IPS-15b (cell line): ENCODE results near the gene BRD9.
"Not testable (repeated sequence)": the region's sequence is repeated elsewhere in the genome, so short reads cannot be mapped to it uniquely, and the experiment has no call there.

ENCODE experiments used
- H3K27me3 ChIP-seq: one replicate; pipeline ENCODE4 v1.6.1; 2013; ENCODE audit warnings: low read length; ENCODE audit not compliant: control insufficient read depth, insufficient read depth
- H3K36me3 ChIP-seq: one replicate; pipeline ENCODE4 v1.6.1; 2013; ENCODE audit warnings: low read length; ENCODE audit not compliant: control insufficient read depth, insufficient read depth
- H3K4me1 ChIP-seq: one replicate; pipeline ENCODE4 v1.6.1; 2013; ENCODE audit warnings: mild to moderate bottlenecking, low read length; ENCODE audit not compliant: control insufficient read depth, insufficient read depth
- H3K4me3 ChIP-seq: one replicate; pipeline ENCODE4 v1.5.1; 2013; ENCODE audit warnings: low read depth, low read length
- H3K9ac ChIP-seq: one replicate; pipeline ENCODE4 v1.6.1; 2013; ENCODE audit warnings: low read depth, mild to moderate bottlenecking, low read length
- H3K9me3 ChIP-seq: one replicate; pipeline ENCODE4 v1.6.1; 2013; ENCODE audit warnings: mild to moderate bottlenecking, low read length; ENCODE audit not compliant: control insufficient read depth, insufficient read depth

Gene BRD9

DNA sequence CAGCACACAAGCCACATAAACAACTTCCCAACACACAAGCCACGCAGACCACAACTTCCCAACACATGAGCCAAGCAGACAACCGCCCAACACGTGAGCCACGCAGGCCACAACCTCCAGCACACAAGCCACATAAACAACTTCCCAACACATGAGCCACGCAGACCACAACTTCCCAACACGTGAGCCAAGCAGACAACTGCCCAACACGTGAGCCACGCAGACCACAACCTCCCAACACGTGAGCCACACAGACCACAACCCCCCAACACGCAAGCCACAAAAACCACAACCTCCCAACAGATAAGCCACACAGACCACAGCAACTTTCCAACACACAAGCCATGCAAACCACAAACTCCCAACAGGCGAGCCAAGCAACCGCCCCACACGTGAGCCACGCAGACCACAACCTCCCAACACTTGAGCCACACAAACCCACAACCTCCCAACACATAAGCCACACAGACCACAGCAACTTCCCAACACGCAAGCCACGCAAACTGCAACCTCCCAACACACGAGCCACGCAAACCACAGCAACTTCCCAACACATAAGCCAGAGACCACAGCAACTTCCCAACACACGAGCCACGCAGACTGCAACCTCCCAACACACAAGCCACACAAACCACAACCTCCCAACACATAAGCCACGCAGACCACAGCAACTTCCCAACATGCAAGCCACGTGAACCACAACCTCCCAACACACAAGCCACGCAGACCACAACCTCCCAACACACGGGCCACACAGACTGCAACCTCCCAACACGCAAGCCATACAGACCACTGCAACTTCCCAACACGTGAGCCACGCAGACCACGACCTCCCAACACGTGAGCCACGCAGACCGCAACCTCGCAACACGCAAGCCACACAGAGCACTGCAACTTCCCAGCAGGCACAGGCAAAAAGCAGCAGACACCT is 10.1 kb downstream of the BRD9 start:
- Histone ChIP-seq H3K9ac (no peak overlapping the region), H3K9me3 (no peaks in the 10 kb centered on the region), H3K4me3 (no peak overlapping the region), H3K36me3 (peaks cover 75% of the 10 kb centered on the region), H3K27me3 (no peaks in the 10 kb centered on the region), H3K4me1 (no peaks in the 10 kb centered on the region)

DNA sequence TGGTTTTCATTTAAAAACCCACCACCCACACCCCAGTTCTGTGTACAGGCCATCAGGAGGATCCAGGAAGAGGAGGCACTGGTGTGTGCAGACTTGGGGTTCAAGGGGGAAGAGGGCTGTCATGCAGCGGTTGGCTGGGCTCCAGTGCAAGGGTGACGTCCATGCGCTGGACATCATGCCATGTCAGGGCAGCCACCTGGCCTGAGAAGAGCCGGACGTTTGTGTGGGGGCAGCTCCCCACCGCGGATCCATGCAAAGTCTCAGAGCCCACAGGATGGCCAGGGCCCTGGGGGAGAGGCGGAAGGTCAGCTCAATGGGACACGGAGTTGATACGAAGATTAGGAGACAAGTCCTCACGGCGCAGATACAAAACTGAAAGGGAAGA is 11.1 kb downstream of the BRD9 start:
- H3K9me3 ChIP-seq: no peaks in the 10 kb centered on the region
- no peak overlapping the region for H3K9ac ChIP-seq
- peaks cover 72% of the 10 kb centered on the region for H3K36me3 ChIP-seq
- H3K4me3 ChIP-seq: no peak overlapping the region
- no peaks in the 10 kb centered on the region for H3K4me1 ChIP-seq
- H3K27me3 ChIP-seq: no peaks in the 10 kb centered on the region

DNA sequence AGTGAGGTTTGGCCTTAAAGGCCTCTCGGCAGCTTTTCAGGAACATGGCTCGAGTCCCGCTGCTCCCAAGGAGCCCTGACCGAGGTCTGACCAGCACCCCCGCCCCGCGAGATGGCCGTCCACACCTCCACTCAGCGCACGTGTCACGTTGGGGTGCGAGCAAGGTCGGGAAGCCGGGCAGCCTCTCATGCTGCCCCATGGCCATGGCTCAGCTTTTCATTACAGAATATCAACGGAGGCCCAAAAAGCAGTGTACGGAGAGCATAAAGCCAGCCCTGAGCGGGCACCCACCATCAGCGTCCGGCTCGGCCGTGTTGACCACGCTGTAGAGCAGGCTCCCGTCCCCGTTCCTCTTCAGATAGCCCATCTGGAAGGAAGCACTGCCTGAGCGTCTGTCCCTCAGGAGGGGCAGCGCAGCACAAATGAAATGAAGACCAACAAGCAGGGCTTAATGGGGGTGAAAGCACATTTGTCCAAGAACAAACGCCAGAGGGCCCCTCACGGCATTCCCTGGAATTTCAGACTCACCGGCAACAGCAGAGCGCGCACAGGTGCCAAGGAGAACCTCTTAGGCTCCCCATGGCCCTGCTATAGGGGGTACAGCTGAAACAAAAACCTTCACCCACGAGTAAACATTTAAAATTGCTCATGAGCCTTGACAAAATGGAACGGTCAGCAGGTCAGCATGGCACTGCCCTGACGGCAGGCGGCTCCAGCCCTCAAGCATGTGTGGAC is 11.6 kb downstream of the BRD9 start:
- no peaks in the 10 kb centered on the region for H3K4me1 ChIP-seq
- no peaks in the 10 kb centered on the region for H3K9me3 ChIP-seq
- H3K36me3 ChIP-seq: peaks cover 72% of the 10 kb centered on the region
- H3K4me3 ChIP-seq: no peak overlapping the region
- no peak overlapping the region for H3K9ac ChIP-seq
- no peaks in the 10 kb centered on the region for H3K27me3 ChIP-seq

DNA sequence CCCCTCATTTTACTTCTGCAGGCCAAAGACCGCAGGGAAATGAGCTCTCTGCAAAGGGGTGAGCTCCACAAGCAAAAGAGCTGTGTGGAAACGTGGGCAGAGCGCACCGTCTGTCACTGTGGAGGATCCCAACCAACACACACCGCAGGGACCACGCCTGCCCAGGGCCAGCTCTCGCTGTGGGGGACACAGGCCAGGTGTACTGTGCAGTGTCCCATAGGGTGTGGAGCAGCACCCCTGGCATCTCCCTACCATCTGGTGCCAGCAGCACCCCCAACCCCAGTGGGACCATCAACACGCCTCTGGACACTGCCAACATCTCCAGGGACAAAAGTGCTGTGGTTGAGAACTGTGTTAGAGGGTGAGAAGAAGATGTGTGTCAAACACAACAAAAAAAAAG is 13.9 kb downstream of the BRD9 start:
- not testable (repeated sequence) for H3K27me3 ChIP-seq, H3K4me3 ChIP-seq, H3K9ac ChIP-seq, H3K4me1 ChIP-seq, H3K9me3 ChIP-seq
- H3K36me3 ChIP-seq: peaks cover 60% of the 10 kb centered on the region

DNA sequence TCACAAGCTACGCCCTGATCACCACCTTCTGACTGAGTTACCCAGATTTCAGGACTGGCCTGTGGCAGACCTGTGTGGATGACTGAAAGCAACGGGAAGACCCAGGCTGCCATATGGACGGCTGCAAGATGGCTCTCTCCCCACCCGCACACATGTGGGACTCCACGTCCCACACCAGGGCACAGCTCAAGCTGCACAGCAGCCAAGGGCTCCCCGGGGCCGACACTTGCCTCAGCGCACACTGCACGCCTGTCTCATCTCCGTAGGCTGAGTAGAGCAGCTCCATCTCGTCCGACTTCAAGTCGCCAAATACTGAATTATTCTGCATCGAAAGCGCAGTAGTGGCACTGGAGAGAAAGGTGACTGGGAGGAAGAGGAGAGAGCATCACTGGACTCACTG is 14.5 kb downstream of the BRD9 start:
- no peak overlapping the region for H3K9ac ChIP-seq
- H3K27me3 ChIP-seq: no peaks in the 10 kb centered on the region
- no peaks in the 10 kb centered on the region for H3K4me1 ChIP-seq
- no peaks in the 10 kb centered on the region for H3K9me3 ChIP-seq
- no peak overlapping the region for H3K4me3 ChIP-seq
- peaks cover 59% of the 10 kb centered on the region for H3K36me3 ChIP-seq

DNA sequence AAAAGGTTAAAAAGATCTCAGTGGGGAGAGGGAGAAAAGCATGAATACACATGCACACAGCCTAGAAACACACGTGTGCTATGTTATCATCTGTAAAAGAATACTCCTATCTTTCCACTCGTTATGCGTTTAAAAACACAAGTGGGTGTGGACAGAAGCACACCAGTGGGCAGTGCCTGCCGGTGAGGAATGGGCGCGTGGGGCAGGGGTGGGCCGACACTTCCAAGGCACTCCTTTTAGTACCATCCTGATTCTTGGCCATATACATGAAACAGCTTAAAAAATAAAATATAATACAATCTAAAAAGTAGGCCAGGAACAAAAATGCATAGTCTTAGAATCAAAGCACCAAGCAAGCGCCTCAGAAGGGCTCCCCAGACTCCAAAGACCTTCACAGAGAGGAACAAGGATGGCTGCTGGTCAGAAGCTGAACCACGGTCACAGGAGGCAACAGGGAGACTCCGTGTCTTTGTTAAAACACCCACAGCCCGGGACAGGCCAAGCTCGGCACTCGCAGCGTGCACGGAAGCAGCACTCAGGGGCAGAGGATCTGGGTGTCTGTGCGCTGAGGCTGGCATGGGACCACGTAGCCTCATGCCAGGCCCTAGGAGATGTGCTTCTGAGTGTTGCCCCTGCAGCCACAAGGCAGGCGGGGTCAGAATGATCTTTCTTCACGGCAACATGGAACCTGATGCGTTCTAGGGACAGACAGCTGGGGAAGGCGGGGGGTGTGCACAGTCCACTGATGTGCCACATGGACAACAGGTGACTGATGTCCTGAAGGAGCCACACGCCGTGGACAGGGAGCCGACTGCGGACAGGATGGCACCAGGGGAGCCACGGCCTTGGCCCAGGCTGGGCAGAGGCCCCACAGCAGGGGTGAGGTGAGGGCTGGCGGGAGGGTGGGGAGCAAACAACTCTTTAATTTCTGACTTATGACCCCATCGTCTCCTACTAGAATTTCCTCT is 15.9 kb downstream of the BRD9 start:
- Histone ChIP-seq H3K36me3 (peaks cover 56% of the 10 kb centered on the region), H3K9ac (no peak overlapping the region), H3K4me3 (no peak overlapping the region), H3K27me3 (no peaks in the 10 kb centered on the region), H3K4me1 (no peaks in the 10 kb centered on the region), H3K9me3 (no peaks in the 10 kb centered on the region)

DNA sequence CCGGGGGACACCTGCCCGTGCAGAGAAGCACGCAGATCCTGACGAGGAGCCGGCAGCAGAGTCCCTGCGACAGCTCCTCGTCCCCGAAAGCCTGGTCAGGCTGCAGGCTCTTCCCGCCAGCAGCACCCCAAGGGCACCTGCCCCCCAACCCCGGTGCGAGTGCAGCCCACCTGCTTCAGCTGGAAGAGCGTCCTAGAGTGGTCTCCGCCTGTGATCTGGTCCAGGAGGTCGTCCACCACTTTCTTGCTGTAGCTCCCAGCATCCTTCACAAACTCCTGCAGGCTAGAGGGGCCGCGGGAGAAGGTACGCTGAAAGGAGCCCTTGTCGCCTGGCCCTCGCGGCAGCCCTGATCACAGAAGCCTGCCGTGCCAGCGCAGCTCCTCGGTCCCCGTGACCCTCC is 16.7 kb downstream of the BRD9 start:
- H3K9ac ChIP-seq: no peak overlapping the region
- no peaks in the 10 kb centered on the region for H3K4me1 ChIP-seq
- H3K9me3 ChIP-seq: no peaks in the 10 kb centered on the region
- peaks cover 57% of the 10 kb centered on the region for H3K36me3 ChIP-seq
- no peaks in the 10 kb centered on the region for H3K27me3 ChIP-seq
- no peak overlapping the region for H3K4me3 ChIP-seq

DNA sequence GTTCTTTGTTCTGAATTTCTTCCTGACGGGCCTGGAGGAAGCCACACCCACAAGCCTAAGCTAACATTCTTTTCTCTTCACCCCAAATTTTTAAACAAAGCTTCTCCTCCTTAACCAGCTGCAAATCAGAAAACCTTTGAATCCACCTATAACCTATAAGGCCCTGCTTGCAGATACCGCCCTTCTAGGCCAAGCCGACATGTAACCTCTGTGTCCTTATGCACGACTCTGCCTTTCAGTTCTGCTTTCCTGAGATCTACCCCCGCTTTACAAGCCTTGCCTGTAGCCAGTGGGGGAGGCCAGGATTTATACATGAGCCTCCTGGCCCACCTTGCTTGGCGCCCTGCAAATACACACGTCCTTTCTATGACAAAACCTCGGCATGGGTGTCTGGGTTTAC is 19.3 kb downstream of the BRD9 start:
- Histone ChIP-seq H3K9me3 (no peaks in the 10 kb centered on the region), H3K36me3 (peaks cover 75% of the 10 kb centered on the region), H3K4me1 (no peaks in the 10 kb centered on the region), H3K9ac (no peak overlapping the region), H3K4me3 (no peak overlapping the region), H3K27me3 (no peaks in the 10 kb centered on the region)

DNA sequence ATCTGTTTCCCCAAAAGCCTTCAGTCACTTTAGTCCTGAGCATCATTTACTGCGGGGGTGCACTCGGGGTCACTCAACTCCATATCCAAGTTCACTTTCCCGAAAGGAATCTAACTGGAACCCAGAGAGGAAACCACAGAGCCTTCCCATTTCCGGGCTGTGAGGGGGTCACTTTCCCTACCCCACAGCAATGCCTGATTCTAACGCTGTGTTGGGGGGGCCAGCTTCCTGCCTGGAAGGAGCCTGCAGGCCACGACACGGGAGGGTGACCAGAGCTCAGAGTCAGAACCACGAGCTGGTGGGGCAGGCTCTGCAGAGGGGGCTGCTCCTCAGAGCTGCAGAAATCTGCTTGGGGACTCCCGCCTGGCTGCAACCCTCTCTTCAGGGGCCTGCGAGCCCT is 20.3 kb downstream of the BRD9 start:
- no peaks in the 10 kb centered on the region for H3K4me1 ChIP-seq
- no peak overlapping the region for H3K9ac ChIP-seq
- H3K27me3 ChIP-seq: no peaks in the 10 kb centered on the region
- peaks cover 78% of the 10 kb centered on the region for H3K36me3 ChIP-seq
- no peak overlapping the region for H3K4me3 ChIP-seq
- H3K9me3 ChIP-seq: no peaks in the 10 kb centered on the region

DNA sequence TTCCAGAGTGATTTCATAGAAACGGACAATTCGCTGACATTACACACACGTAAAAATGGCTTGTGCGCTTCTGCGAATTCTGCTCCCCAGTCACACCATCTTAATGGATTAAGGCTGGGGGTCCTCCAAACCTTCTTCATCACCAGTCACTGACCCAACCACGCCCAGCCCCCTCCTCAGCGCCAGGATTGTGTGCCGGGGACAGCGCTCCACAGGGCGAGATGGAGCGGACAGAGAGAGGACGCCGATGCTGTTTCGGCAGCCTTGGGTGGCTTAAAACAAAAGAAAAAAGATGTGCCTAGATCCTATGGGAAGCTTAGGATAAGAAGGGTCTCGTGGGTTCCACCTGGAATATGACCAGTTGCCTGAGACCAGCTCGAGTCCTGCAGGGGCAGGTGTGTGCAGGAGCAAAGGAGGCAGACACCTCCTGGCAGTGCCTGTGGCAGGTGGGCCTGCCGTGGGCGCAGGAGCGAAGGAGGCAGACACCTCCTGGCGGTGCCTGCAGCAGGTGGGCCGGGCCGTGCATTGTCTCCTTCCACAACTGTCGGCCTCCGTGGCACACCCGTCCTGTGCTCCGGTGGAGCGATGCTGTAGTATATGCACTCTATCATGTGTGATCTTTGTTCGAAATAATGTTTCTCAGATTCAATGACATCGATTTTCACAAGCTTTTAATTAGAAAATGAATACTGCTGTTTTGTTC is 20.9 kb downstream of the BRD9 start:
- H3K9me3 ChIP-seq: no peaks in the 10 kb centered on the region
- no peaks in the 10 kb centered on the region for H3K27me3 ChIP-seq
- peaks cover 79% of the 10 kb centered on the region for H3K36me3 ChIP-seq
- no peak overlapping the region for H3K4me3 ChIP-seq
- H3K9ac ChIP-seq: no peak overlapping the region
- no peaks in the 10 kb centered on the region for H3K4me1 ChIP-seq

DNA sequence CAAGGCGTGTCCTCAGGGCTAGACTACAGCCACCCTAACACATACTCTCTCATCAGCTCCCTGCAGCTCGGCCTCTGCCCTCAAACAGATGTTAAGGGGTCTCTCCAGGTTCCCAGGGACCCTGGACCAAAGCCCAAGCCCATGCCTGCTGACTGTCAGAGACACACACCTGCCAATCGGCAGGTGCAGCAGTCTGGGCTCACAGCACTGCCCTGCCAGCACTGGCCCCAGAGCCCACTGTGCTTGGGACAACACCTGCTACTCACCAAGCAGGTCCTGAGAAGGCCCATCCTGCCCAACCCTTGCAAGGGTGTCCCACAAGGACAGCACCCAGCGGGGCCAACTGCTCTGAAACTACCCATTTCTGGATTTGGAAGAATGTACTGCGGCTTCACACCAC is 21.6 kb downstream of the BRD9 start:
- Histone ChIP-seq H3K4me1 (no peaks in the 10 kb centered on the region), H3K27me3 (no peaks in the 10 kb centered on the region), H3K9me3 (no peaks in the 10 kb centered on the region), H3K36me3 (peaks cover 77% of the 10 kb centered on the region), H3K4me3 (no peak overlapping the region), H3K9ac (no peak overlapping the region)
